Endodermal cell (in vitro differentiated cells): ENCODE data around the gene UFSP2. TPM values are rescaled to one million over a fixed set of nuclear protein-coding genes. Genes with fewer than 3 reads are reported as not detected.

ENCODE experiments used
- DNase-seq: peaks from one replicate; pipeline ENCODE4 v3.0.0-alpha.2; 2017
- H3K27ac ChIP-seq: 2 replicates; pipeline ENCODE4 v1.5.1; 2013; ENCODE audit warnings: mild to moderate bottlenecking, low read depth, low read length, moderate library complexity
- H3K27me3 ChIP-seq: 2 replicates; pipeline ENCODE4 v1.6.1; 2013; ENCODE audit warnings: mild to moderate bottlenecking, low read length, moderate library complexity; ENCODE audit not compliant: insufficient read depth, control insufficient read depth, poor library complexity, severe bottlenecking
- H3K36me3 ChIP-seq: 2 replicates; pipeline ENCODE4 v1.7.0; 2013; ENCODE audit warnings: mild to moderate bottlenecking, low read length, moderate library complexity; ENCODE audit not compliant: control insufficient read depth, insufficient read depth
- H3K4me1 ChIP-seq: one replicate; pipeline ENCODE4 v1.7.0; 2013; ENCODE audit warnings: low read length; ENCODE audit not compliant: control insufficient read depth, insufficient read depth
- H3K4me3 ChIP-seq: 2 replicates; pipeline ENCODE4 v1.5.1; 2013; ENCODE audit warnings: mild to moderate bottlenecking, low read length, moderate library complexity
- H3K9ac ChIP-seq: 2 replicates; pipeline ENCODE4 v1.6.1; 2013; ENCODE audit warnings: mild to moderate bottlenecking, low read length, moderate library complexity; ENCODE audit not compliant: poor library complexity, severe bottlenecking; ENCODE audit errors: extremely low read depth
- H3K9me3 ChIP-seq: 2 replicates; pipeline ENCODE4 v1.6.1; 2013; ENCODE audit warnings: mild to moderate bottlenecking, low read length, moderate library complexity; ENCODE audit not compliant: control insufficient read depth
- H3K27ac Mint-ChIP-seq: 2 replicates; pipeline ENCODE4 v1.8.0; 2020; ENCODE audit warnings: mixed read lengths
- H3K27me3 Mint-ChIP-seq: 2 replicates; pipeline ENCODE4 v1.8.0; 2021; ENCODE audit warnings: mild to moderate bottlenecking, mixed read lengths; ENCODE audit not compliant: insufficient read depth
- H3K36me3 Mint-ChIP-seq: 2 replicates; pipeline ENCODE4 v1.8.0; 2020; ENCODE audit warnings: low read depth, mixed read lengths
- H3K4me1 Mint-ChIP-seq: 2 replicates; pipeline ENCODE4 v1.8.0; 2020; ENCODE audit warnings: mixed read lengths
- H3K4me3 Mint-ChIP-seq: 2 replicates; pipeline ENCODE4 v1.8.0; 2020; ENCODE audit warnings: mild to moderate bottlenecking, moderate library complexity, mixed read lengths
- H3K9me3 Mint-ChIP-seq: 2 replicates; pipeline ENCODE4 v1.8.0; 2020; ENCODE audit warnings: mild to moderate bottlenecking, mixed read lengths
- CTCF ChIP-seq: fragments of 200-600 bp; sonication (generic); conservative IDR thresholded peaks from 2 replicates; pipeline ENCODE4 v1.5.0; 2021; ENCODE audit warnings: antibody characterized with exemption, mild to moderate bottlenecking
- WGBS, 2 experiments: methylation state at CpG; one replicate each; pipeline versions ENCODE4 v1.1.5 to v1.1.7; 2013; ENCODE audit warnings: missing lambda C conversion rate in 2 of 2, mixed read lengths in 1 of 2; ENCODE audit not compliant: insufficient coverage in 1 of 2, insufficient read length in 1 of 2; 5-methylcytosine and 5-hydroxymethylcytosine counted together
- total RNA-seq, 2 donors: library from RNA; stranded (reverse); fragmentation: NEBNext Ultra II Directional in 1 of 2; extraction: Animal tissue kit (Norgen Biotek cat#: 25700) in 1 of 2; gene quantifications; 2 replicates in 1 of 2; 3 replicates in 1 of 2; pipeline ENCODE4 v1.2.1, GENCODE V29; 2021

Gene UFSP2
- total RNA-seq, 2 donors from 2014 or later = 23.3 to 24.7 TPM

DNA sequence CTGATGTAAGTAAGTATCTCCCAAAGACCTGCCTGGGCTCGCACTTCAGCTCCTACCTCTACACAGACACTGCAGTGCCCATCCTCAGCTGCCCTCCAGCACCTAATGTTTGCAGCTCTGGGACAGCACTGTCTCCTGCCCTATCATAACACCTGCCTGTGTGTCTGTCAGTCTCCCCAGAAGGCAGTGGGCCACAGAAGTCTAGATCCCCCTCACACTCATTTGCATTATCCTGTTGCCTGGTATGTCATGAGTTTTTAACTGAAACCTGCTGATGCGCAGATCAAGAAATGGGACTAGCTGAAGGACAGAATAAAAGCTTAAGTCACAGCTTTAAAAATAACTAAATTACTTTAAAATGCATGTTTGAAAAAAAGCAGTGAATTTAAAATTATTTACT is 73.0 kb downstream of the UFSP2 start:
- DNase-seq = no peak
- 99% methylated on average over 2 of the region's 2 CpGs; no CpG with 5 or more reads in 1 of the 2 experiments for WGBS, 2 experiments
- H3K4me3 Mint-ChIP-seq = no peak overlapping the region

GRCh38 chr4:185352202-185352601 is 73.6 kb downstream of the UFSP2 start:
- H3K36me3 Mint-ChIP-seq = peaks cover 61% of the 10 kb centered on the region
- no peaks in the 10 kb centered on the region for H3K9me3 Mint-ChIP-seq
- Histone ChIP-seq H3K27ac (no peak overlapping the region), H3K27me3 (no peaks in the 10 kb centered on the region), H3K36me3 (peaks cover 76% of the 10 kb centered on the region), H3K4me1 (no peaks in the 10 kb centered on the region), H3K9me3 (no peaks in the 10 kb centered on the region), H3K4me3 (no peak overlapping the region), H3K9ac (no peak overlapping the region)
- no peaks in the 10 kb centered on the region for H3K4me1 Mint-ChIP-seq
- TF ChIP-seq CTCF = no peak
- 91 to 97% methylated on average over 5 to 7 of the region's 7 CpGs for WGBS, 2 experiments
- H3K27me3 Mint-ChIP-seq = no peaks in the 10 kb centered on the region
- DNase-seq = no peak
- H3K27ac Mint-ChIP-seq = peak overlapping the region; percentile 29
- no peak overlapping the region for H3K4me3 Mint-ChIP-seq

More for the DNA sequence above, 73.0 kb downstream of the UFSP2 start:
- peaks cover 61% of the 10 kb centered on the region for H3K36me3 Mint-ChIP-seq
- TF ChIP-seq CTCF = no peak
- H3K27ac ChIP-seq = no peak overlapping the region
- peaks cover 79% of the 10 kb centered on the region for H3K36me3 ChIP-seq
- no peaks in the 10 kb centered on the region for H3K27me3 Mint-ChIP-seq
- H3K27ac Mint-ChIP-seq = no peak overlapping the region
- no peaks in the 10 kb centered on the region for H3K27me3 ChIP-seq
- H3K9ac ChIP-seq = no peak overlapping the region
- H3K4me1 Mint-ChIP-seq = no peaks in the 10 kb centered on the region
- H3K4me3 ChIP-seq = no peak overlapping the region
- H3K9me3 ChIP-seq = no peaks in the 10 kb centered on the region
- H3K4me1 ChIP-seq = no peaks in the 10 kb centered on the region
- H3K9me3 Mint-ChIP-seq = no peaks in the 10 kb centered on the region

DNA sequence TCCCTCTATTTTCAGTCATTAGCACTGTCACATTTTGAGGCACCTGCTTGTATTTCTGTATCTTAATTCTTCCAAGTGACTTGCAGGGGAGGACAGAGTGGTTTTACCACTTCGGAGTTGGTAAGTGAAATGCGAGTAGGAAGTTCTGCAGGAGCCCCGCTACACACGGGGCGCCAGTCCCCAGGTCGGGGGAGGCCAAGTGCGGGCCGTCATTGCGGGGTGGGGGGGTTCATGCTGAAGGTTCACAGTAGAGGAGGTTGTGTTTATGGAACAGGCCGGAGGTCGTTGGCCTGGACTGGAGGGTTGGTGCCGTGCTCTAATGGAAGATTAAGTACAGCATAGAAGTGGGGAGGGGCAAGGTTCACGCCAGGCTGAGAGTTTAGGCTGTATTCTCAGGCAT is 74.1 kb downstream of the UFSP2 start:
- H3K4me3 Mint-ChIP-seq = no peak overlapping the region
- Histone ChIP-seq H3K4me3 (no peak overlapping the region), H3K36me3 (peaks cover 77% of the 10 kb centered on the region), H3K27me3 (no peaks in the 10 kb centered on the region), H3K27ac (no peak overlapping the region), H3K9ac (no peak overlapping the region), H3K4me1 (no peaks in the 10 kb centered on the region), H3K9me3 (no peaks in the 10 kb centered on the region)
- no peaks in the 10 kb centered on the region for H3K4me1 Mint-ChIP-seq
- DNase-seq = no peak
- H3K36me3 Mint-ChIP-seq = peaks cover 62% of the 10 kb centered on the region
- 79 to 86% methylated on average over 8 to 13 of the region's 13 CpGs for WGBS, 2 experiments
- H3K9me3 Mint-ChIP-seq = no peaks in the 10 kb centered on the region
- TF ChIP-seq CTCF = no peak
- H3K27me3 Mint-ChIP-seq = no peaks in the 10 kb centered on the region
- H3K27ac Mint-ChIP-seq = peak overlapping the region; percentile 29

Other genes starting within 250 kb of the UFSP2 start
- gene CFAP97, start 222.0 kb downstream of the UFSP2 start, total RNA-seq = 10 to 100 TPM; 33.8 to 41.6 TPM
- 10 to 100 TPM; 21.4 to 26.0 TPM for gene SNX25, start 216.4 kb downstream of the UFSP2 start, total RNA-seq
- under 1 TPM in 1 of 2 donors, not detected in 1; 0.15 TPM for gene LRP2BP, start 30.0 kb downstream of the UFSP2 start, total RNA-seq
- gene ANKRD37, start 29.1 kb downstream of the UFSP2 start, total RNA-seq = 1 to 10 TPM in 1 of 2 donors, under 1 TPM in 1; 0.95 to 1.3 TPM
- under 1 TPM; 0.26 to 0.80 TPM for gene CCDC110, start 45.8 kb upstream of the UFSP2 start, total RNA-seq
- 10 to 100 TPM in 1 of 2 donors, 1 to 10 TPM in 1; 4.3 to 11.0 TPM for gene PDLIM3, start 109.5 kb upstream of the UFSP2 start, total RNA-seq